ENCODE results near the gene KCNC1.

KCNC1 gene

DNA sequence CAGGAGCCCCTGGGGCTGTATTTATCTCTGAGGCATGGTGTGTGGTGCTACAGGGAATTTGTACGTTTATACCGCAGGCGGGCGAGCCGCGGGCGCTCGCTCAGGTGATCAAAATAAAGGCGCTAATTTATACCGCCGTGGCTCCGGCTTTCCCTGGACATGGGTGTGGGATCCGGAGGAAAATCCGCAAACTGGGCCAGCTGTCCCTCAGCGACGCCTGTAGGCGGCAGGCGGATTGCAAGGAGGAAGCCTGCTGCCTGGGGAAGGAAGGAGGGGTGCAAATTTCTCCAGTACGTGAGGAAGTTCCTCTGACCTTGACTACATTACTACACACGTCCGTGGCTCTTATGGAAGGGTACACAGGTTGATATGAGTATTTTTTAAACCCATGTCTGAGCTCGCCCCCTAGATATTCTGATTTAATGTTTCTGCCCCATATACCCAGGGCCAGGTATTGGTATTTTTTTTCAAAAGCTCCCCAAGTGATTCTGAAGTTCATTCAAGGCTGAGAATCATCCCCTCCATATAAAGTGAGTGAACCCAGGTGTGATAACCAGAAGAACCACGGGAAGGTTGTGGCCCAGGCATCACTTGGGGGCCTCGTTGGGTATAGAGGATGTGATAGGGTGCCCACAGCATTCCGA lies 12.5 kb upstream of the KCNC1 start:
- Histone ChIP-seq H3F3A (ENCODE audit: insufficient read depth, low read length) (no peaks in the 10 kb centered on the region), H3K27ac (ENCODE audit: low read depth, low read length, poor library complexity, severe bottlenecking) (no peak overlapping the region), H4K20me1 (ENCODE audit: insufficient read depth, low read length) (no peaks in the 10 kb centered on the region), H3K27me3 (ENCODE audit: insufficient read depth, low read length) (no peaks in the 10 kb centered on the region), H3K9me2 (ENCODE audit: low read depth, low read length) (no peaks in the 10 kb centered on the region), H3K79me2 (ENCODE audit: insufficient read depth, low read length) (no peaks in the 10 kb centered on the region), H3K9ac (ENCODE audit: low read length) (no peak overlapping the region), H3K4me1 (ENCODE audit: insufficient read depth, low read length, severe bottlenecking) (no peaks in the 10 kb centered on the region), H3K4me3 (ENCODE audit: low read depth, low read length, poor library complexity, severe bottlenecking) (no peak overlapping the region), H3K4me2 (ENCODE audit: low read length) (no peak overlapping the region), H2AFZ (ENCODE audit: low read length) (no peak overlapping the region), H3K36me3 (ENCODE audit: insufficient read depth, low read length) (no peaks in the 10 kb centered on the region), H3K9me3 (ENCODE audit: low read length) (no peaks in the 10 kb centered on the region)
- TF ChIP-seq CTCF (IDR thresholded peaks at IDR 0.05; ENCODE audit: low read length) (no peak), EZH2 (IDR thresholded peaks at IDR 0.05; ENCODE audit: borderline replicate concordance, low read length) (no peak)

DNA sequence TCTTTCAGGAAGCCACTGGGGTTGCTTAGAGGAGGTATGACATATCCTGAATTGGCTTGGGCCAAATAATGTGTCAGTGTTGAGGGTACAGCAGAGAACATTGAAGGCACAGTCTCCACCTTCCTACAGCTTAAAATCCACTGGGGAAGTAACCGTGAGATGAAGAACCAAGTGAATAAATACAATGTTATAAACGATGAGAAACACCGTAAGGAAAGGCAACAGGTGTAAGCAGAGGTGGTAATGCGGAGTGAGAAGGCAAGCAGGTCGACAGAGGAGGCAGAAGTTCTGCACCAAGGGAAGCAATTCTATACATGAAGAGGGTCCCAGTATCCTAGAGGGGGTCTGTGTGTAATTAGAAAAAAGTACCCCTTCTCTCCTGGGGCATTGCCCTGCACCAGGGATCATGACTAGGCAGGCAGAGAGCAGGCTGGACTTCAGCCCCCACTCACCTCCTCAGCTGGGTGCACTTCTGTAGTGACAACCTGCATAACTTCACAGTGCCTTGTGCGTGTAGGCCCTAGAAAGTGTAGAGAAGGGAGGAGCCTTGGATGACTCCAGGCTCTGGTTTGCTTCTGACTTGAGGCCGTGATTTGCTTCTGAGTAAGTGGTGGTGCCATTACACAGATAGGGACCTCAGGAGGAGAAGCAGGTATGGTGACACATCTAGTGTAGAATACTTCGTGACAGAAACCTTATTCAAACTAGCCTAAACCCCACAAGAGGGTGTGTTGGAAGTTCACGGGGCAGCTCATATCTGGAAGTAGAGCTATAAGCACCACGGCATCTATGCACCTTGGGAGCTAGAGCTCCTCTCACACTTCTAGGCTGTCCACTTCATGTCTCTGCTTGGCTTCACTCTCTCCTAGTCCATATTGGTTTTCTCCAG lies 10.3 kb upstream of the KCNC1 start:
- Histone ChIP-seq H3K4me1 (ENCODE audit: insufficient read depth, low read length, severe bottlenecking) (no peaks in the 10 kb centered on the region), H3K9ac (ENCODE audit: low read length) (no peak overlapping the region), H2AFZ (ENCODE audit: low read length) (no peak overlapping the region), H4K20me1 (ENCODE audit: insufficient read depth, low read length) (no peaks in the 10 kb centered on the region), H3K27me3 (ENCODE audit: insufficient read depth, low read length) (no peaks in the 10 kb centered on the region), H3K36me3 (ENCODE audit: insufficient read depth, low read length) (no peaks in the 10 kb centered on the region), H3K79me2 (ENCODE audit: insufficient read depth, low read length) (no peaks in the 10 kb centered on the region), H3K4me2 (ENCODE audit: low read length) (no peak overlapping the region), H3K9me3 (ENCODE audit: low read length) (no peaks in the 10 kb centered on the region), H3F3A (ENCODE audit: insufficient read depth, low read length) (no peaks in the 10 kb centered on the region), H3K4me3 (ENCODE audit: low read depth, low read length, poor library complexity, severe bottlenecking) (no peak overlapping the region), H3K27ac (ENCODE audit: low read depth, low read length, poor library complexity, severe bottlenecking) (no peak overlapping the region), H3K9me2 (ENCODE audit: low read depth, low read length) (no peaks in the 10 kb centered on the region)
- TF ChIP-seq EZH2 (IDR thresholded peaks at IDR 0.05; ENCODE audit: borderline replicate concordance, low read length) (no peak), CTCF (IDR thresholded peaks at IDR 0.05; ENCODE audit: low read length) (no peak)

DNA sequence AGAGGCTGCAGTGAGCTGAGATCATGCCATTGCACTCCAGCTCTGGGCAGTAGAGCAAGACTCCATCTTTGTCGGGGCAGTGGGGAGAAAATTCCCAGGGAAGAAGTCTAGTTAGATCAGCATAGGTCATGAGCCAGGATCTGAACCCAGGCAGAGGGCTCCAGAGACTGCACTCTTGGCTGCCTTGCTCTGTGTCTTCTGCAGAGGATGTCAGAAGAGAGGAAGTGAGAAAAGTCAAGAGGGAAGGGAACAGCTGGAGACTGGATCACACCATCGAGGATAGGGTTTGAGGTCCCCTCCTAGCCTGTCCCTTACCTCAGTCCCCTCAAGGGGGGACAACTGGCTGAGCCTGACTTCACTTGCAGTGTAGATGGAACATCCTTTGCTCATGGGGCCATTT lies 9.4 kb upstream of the KCNC1 start:
- Histone ChIP-seq H3K79me2 (ENCODE audit: insufficient read depth, low read length) (no peaks in the 10 kb centered on the region), H3K9ac (ENCODE audit: low read length) (no peak overlapping the region), H3K9me2 (ENCODE audit: low read depth, low read length) (no peaks in the 10 kb centered on the region), H3K9me3 (ENCODE audit: low read length) (no peaks in the 10 kb centered on the region), H2AFZ (ENCODE audit: low read length) (no peak overlapping the region), H4K20me1 (ENCODE audit: insufficient read depth, low read length) (no peaks in the 10 kb centered on the region), H3K4me1 (ENCODE audit: insufficient read depth, low read length, severe bottlenecking) (no peaks in the 10 kb centered on the region), H3K4me3 (ENCODE audit: low read depth, low read length, poor library complexity, severe bottlenecking) (no peak overlapping the region), H3K27me3 (ENCODE audit: insufficient read depth, low read length) (no peaks in the 10 kb centered on the region), H3K4me2 (ENCODE audit: low read length) (no peak overlapping the region), H3K36me3 (ENCODE audit: insufficient read depth, low read length) (no peaks in the 10 kb centered on the region), H3F3A (ENCODE audit: insufficient read depth, low read length) (no peaks in the 10 kb centered on the region), H3K27ac (ENCODE audit: low read depth, low read length, poor library complexity, severe bottlenecking) (no peak overlapping the region)
- TF ChIP-seq CTCF (IDR thresholded peaks at IDR 0.05; ENCODE audit: low read length) (no peak), EZH2 (IDR thresholded peaks at IDR 0.05; ENCODE audit: borderline replicate concordance, low read length) (no peak)

Measured in OCI-LY1 (cell line).